K562 (cell line): ENCODE measurements around the gene PFKP. TPM values are rescaled to one million over a fixed set of nuclear protein-coding genes. Genes with fewer than 3 reads are reported as not detected.

Experiments
- ATAC-seq: fragments of 200-7000 bp; cut with Tn5 transposase; 3 replicates; pipeline ENCODE4 v1.9.1; 2020; ENCODE audit warnings: moderate library complexity
- BruUV-seq: library from RNA; stranded (reverse); fragments of 400-500 nt; replicated peaks from 2 replicates; lab custom pipeline; 2021; lab: Mats Ljungman, UMichigan
- CTCF ChIA-PET: fragments of 300-600 bp; formaldehyde crosslinking; extraction: SDS; loops from one replicate; lab custom pipeline; 2021; ENCODE audit warnings: low intra/inter-chr PET ratio; lab: Yijun Ruan, JAX
- POLR2A ChIA-PET: fragments of 300-600, 350-650 bp; sonication (Branson Sonifier 250); formaldehyde crosslinking; extraction: SDS; loops from one replicate; lab custom pipeline; 2021; ENCODE audit warnings: antibody characterized with exemption, inconsistent platforms; lab: Yijun Ruan, JAX
- DNase-seq, 4 experiments: peaks; one replicate each; pipeline versions ENCODE4 v3.0.0 to v3.0.0-alpha.2; 2011 to 2018; ENCODE audit warnings: low spot score in 3 of 4, mixed read lengths in 3 of 4; ENCODE audit errors: extremely low read depth in 1 of 4
- FAIRE-seq: peaks from 2 replicates; lab custom pipeline; 2011; peaks lifted over from hg19 to GRCh38; lab: Jason Lieb, UNC
- H2AFZ ChIP-seq: 2 replicates; pipeline ENCODE4 v1.6.0; 2011; ENCODE audit warnings: low read depth, low read length, control low read depth, inconsistent platforms
- H3K27ac ChIP-seq: fragments of 200-600 bp; 3 replicates; pipeline ENCODE4 v1.8.0; 2011; ENCODE audit warnings: low read depth, mild to moderate bottlenecking, control low read depth, inconsistent platforms, low read length, moderate library complexity, mixed read lengths; ENCODE audit errors: extremely low read depth
- H3K27me3 ChIP-seq, 2 experiments: fragments of 300-600 bp in 1 of 2; 2 replicates in 1 of 2; 3 replicates in 1 of 2; pipeline versions ENCODE4 v1.6.0 to v1.8.0; 2011; ENCODE audit warnings: inconsistent platforms in 2 of 2, low read length in 2 of 2, mild to moderate bottlenecking in 1 of 2, mixed read lengths in 1 of 2, moderate library complexity in 1 of 2; ENCODE audit not compliant: control insufficient read depth in 2 of 2, insufficient read depth in 2 of 2
- H3K36me3 ChIP-seq: fragments of 300-600 bp; 3 replicates; pipeline ENCODE4 v1.8.0; 2011; ENCODE audit warnings: mild to moderate bottlenecking, low read length, inconsistent platforms; ENCODE audit not compliant: control insufficient read depth, insufficient read depth
- H3K4me1 ChIP-seq, 2 experiments: fragments of 200-600 bp in 1 of 2; replicated peaks in 1 of 2; 2 replicates in 1 of 2; 3 replicates in 1 of 2; pipeline versions ENCODE4 v1.5.1 to v1.8.0; 2011; ENCODE audit warnings: inconsistent platforms in 2 of 2, low read length in 2 of 2, mild to moderate bottlenecking in 1 of 2, mixed read lengths in 1 of 2, moderate library complexity in 1 of 2; ENCODE audit not compliant: control insufficient read depth in 2 of 2, insufficient read depth in 2 of 2
- H3K4me2 ChIP-seq: 2 replicates; pipeline ENCODE4 v1.6.1; 2011; ENCODE audit warnings: low read length, control low read depth, inconsistent platforms, mixed read lengths; ENCODE audit not compliant: insufficient read depth
- H3K4me3 ChIP-seq: fragments of 200-600 bp; sonication (generic), shearing (Covaris generic); 2 replicates; pipeline ENCODE4 v1.5.1; 2016; ENCODE audit warnings: control low read depth, inconsistent platforms
- H3K79me2 ChIP-seq: fragments of 200-600 bp; 3 replicates; pipeline ENCODE4 v1.8.0; 2011; ENCODE audit warnings: low read length, inconsistent platforms; ENCODE audit not compliant: control insufficient read depth, insufficient read depth
- H3K9ac ChIP-seq, 2 experiments: 2 replicates each; pipeline versions ENCODE4 v1.6.0 to v1.6.1; 2011; ENCODE audit warnings: low read depth in 2 of 2, low read length in 2 of 2, control low read depth in 1 of 2, inconsistent platforms in 1 of 2, mild to moderate bottlenecking in 1 of 2, mixed read lengths in 1 of 2; ENCODE audit not compliant: insufficient read depth in 1 of 2
- H3K9me1 ChIP-seq: one replicate; pipeline ENCODE4 v1.6.0; 2011; ENCODE audit warnings: inconsistent platforms, mild to moderate bottlenecking, low read length, moderate library complexity; ENCODE audit not compliant: control insufficient read depth, insufficient read depth
- H3K9me3 ChIP-seq: replicated peaks from 2 replicates; pipeline ENCODE4 v1.5.1; 2011; ENCODE audit warnings: low read depth, low read length, inconsistent platforms; ENCODE audit not compliant: control insufficient read depth, insufficient read depth
- H4K20me1 ChIP-seq: replicated peaks from 2 replicates; pipeline ENCODE4 v1.6.1; 2011; ENCODE audit warnings: low read length, inconsistent platforms, mixed read lengths; ENCODE audit not compliant: control insufficient read depth, insufficient read depth
- CEBPZ ChIP-seq: fragments of 150-350 bp; IDR thresholded peaks from 2 replicates; pipeline ENCODE4 v1.6.1; 2014; ENCODE audit warnings: low read depth, mild to moderate bottlenecking, low read length, borderline replicate concordance
- GTF3C2 ChIP-seq: IDR thresholded peaks from 3 replicates; pipeline ENCODE4 v1.6.1; 2011; ENCODE audit warnings: borderline replicate concordance, mild to moderate bottlenecking, moderate library complexity; ENCODE audit not compliant: insufficient read length; ENCODE audit errors: extremely low read depth
- HNRNPH1 ChIP-seq: fragments of 200-400 bp; formaldehyde crosslinking; optimal IDR thresholded peaks from 2 replicates; pipeline ENCODE3; 2017; ENCODE audit warnings: low read depth, mild to moderate bottlenecking, low read length, moderate library complexity
- NBN ChIP-seq: fragments of 450-650 bp; IDR thresholded peaks from 2 replicates; pipeline ENCODE4 v1.6.1; 2016; ENCODE audit warnings: low read depth, mild to moderate bottlenecking
- NONO ChIP-seq, 2 experiments: fragments of 200-400 bp in 1 of 2; fragments of 450-650 bp in 1 of 2; formaldehyde crosslinking in 1 of 2; IDR thresholded peaks; 2 replicates each; pipeline ENCODE4 v1.6.1; 2017; ENCODE audit warnings: low read depth in 2 of 2, mild to moderate bottlenecking in 2 of 2, moderate library complexity in 2 of 2, low read length in 1 of 2
- PBX2 ChIP-seq, 2 experiments: IDR thresholded peaks in 1 of 2; conservative IDR thresholded peaks in 1 of 2; 2 replicates each; pipeline ENCODE4 v1.6.1; 2016; ENCODE audit warnings: low read depth in 2 of 2, mild to moderate bottlenecking in 1 of 2, missing compliant biosample characterization in 1 of 2, missing genetic modification characterization in 1 of 2, moderate library complexity in 1 of 2
- PHB ChIP-seq: fragments of 250-450 bp; sonication (Bioruptor Pico); IDR thresholded peaks from 2 replicates; pipeline ENCODE4 v1.5.0; 2021
- SMAD4 ChIP-seq: fragments of 250-450 bp; sonication (Bioruptor Pico); conservative IDR thresholded peaks from 2 replicates; pipeline ENCODE4 v1.8.0; 2021; ENCODE audit warnings: inconsistent platforms, mild to moderate bottlenecking, moderate library complexity
- TCFL5 ChIP-seq: fragments of 250-450 bp; sonication (Bioruptor Pico); conservative IDR thresholded peaks from 2 replicates; pipeline ENCODE4 v1.6.1; 2021; ENCODE audit warnings: mild to moderate bottlenecking, moderate library complexity, matching md5 sums
- ZBTB9 ChIP-seq: fragments of 450-650 bp; formaldehyde crosslinking; IDR thresholded peaks from 2 replicates; pipeline ENCODE4 v1.4.0; 2020; ENCODE audit warnings: mild to moderate bottlenecking, moderate library complexity
- WGBS: fragments of 100-300 bp; shearing (Covaris generic); methylation state at CpG from one replicate; pipeline ENCODE4 v1.1.6; 2016; ENCODE audit warnings: low coverage, mixed read lengths; ENCODE audit not compliant: insufficient coverage; ENCODE audit errors: missing lambda C conversion rate; 5-methylcytosine and 5-hydroxymethylcytosine counted together
- in situ Hi-C: fragments of 300-500 bp; cut with MboI; formaldehyde crosslinking; loops from 4 replicates; pipeline ENCODE4 v1.15.0; 2018; ENCODE audit warnings: inconsistent platforms, mixed read lengths
- intact Hi-C: fragments of 100-400 bp; cut with micrococcal nuclease; formaldehyde crosslinking; loops from 2 replicates; pipeline ENCODE4 v1.14.2; 2022
- polyA plus RNA-seq, 8 experiments: library from polyadenylated mRNA; depleted of rRNA in 4 of 8; stranded (reverse) in 5 of 8; unstranded in 3 of 8; fragments of >200 nt; fragmentation: Nextera tagmentation in 2 of 8; fragmentation: Illumina TruSeq in 1 of 8; extraction: Ambion mirVana in 2 of 8; extraction: Trizol in 1 of 8; gene quantifications; 2 replicates each; pipeline versions ENCODE4 v1.2.1 to v1.2.3, GENCODE V29; 2011 to 2014; ENCODE audit warnings: inconsistent platforms in 1 of 8, missing spikeins in 1 of 8
- total RNA-seq, 7 experiments: library from RNA; depleted of rRNA in 6 of 7; stranded (reverse); fragments of >200 nt in 6 of 7; fragmentation: Illumina TruSeq in 2 of 7; extraction: Trizol in 2 of 7; gene quantifications; 2 replicates each; pipeline versions ENCODE4 v1.2.1 to v1.2.3, GENCODE V29; 2011 to 2021; ENCODE audit warnings: low replicate concordance in 1 of 7

Gene PFKP
- total and polyA plus RNA-seq, 9 of the 15 experiments (the other 6 are each of a cell fraction or from before 2014, with no cell fraction given): 23.5 to 116 (median 62.1) TPM

- DNase-seq (no peak), ATAC-seq (no peak), FAIRE-seq (no peak)
- ChIA-PET POLR2A (interaction anchor here (0.8 kb wide), 1 partner anchor 9 kb away, joined by 4 read pairs; no protein-coding TSS in a partner anchor), CTCF (no interaction called here)
- Histone ChIP-seq H3K4me3 (no peak overlapping the region), H3K9ac (no peak overlapping the region), H4K20me1 (no peaks in the 10 kb centered on the region), H3K4me1 (no peaks in the 10 kb centered on the region), H3K36me3 (no peaks in the 10 kb centered on the region), H3K27me3 (peaks cover 26 to 35% of the 10 kb centered on the region in 2 experiments; a peak in 4 of 5 replicates), H2AFZ (no peak overlapping the region), H3K9me3 (no peaks in the 10 kb centered on the region), H3K27ac (no peak overlapping the region), H3K4me2 (no peak overlapping the region), H3K9me1 (no peaks in the 10 kb centered on the region), H3K79me2 (no peaks in the 10 kb centered on the region)
- in situ Hi-C loops (no loop called here), intact Hi-C loops (no loop called here)
- BruUV-seq: no TSS peak
- 0% methylated on average over 11 of the region's 11 CpGs for WGBS
- TF ChIP-seq NONO (IDR thresholded peaks at IDR 0.05; ENCODE audit: low read depth in 2 of 2, low read length in 1 of 2) (no peak), ZBTB9 (CRISPR knock-in tag) (no peak), TCFL5 (no peak), SMAD4 (CRISPR knock-in tag) (no peak), CEBPZ (no peak), HNRNPH1 (no peak), PHB (CRISPR knock-in tag) (no peak), PBX2 (CRISPR knock-in tag; IDR thresholded peaks at IDR 0.05; ENCODE audit: low read depth) (no peak), PBX2 (tag; conservative IDR thresholded peaks at IDR 0.05; ENCODE audit: low read depth) (no peak), GTF3C2 (no peak), NBN (no peak)
Measured at GRCh38 chr10:3028441-3028840, 38.9 kb upstream of the PFKP start.
